ENCODE measurements around the gene OR8B12. TPM values are rescaled to one million over a fixed set of nuclear protein-coding genes. Genes with fewer than 3 reads are reported as not detected.

OR8B12 gene
- total and polyA plus RNA-seq, 2 of the 4 experiments (the other 2 are of a cell fraction), result not detected

- no peak overlapping the region for H3K14ac ChIP-seq (replicated peaks; ENCODE audit: low read depth, low read length)
- no peak overlapping the region for H3K23ac ChIP-seq (ENCODE audit: low read depth, low read length)
- H3K79me1 ChIP-seq (ENCODE audit: low read depth in 1 of 2, low read length in 2 of 2), result no peaks in the 10 kb centered on the region
- H3K18ac ChIP-seq (ENCODE audit: low read depth, low read length), result no peak overlapping the region
- H2BK15ac ChIP-seq (ENCODE audit: low read depth, low read length), result no peak overlapping the region
- dilution Hi-C loops (cut with HindIII; ENCODE audit: low sequenced_read_pairs, unreplicated experiment) (no loop called here), in situ Hi-C loops (cut with MboI; ENCODE audit: low sequenced_read_pairs) (no loop called here), intact Hi-C loops (cut with micrococcal nuclease) (no loop called here)
- no peak overlapping the region for H3K4me3 ChIP-seq (ENCODE audit: insufficient read depth, low read depth, low read length)
- no peak for ATAC-seq (ENCODE audit: low read depth)
- no peak overlapping the region for H2AK9ac ChIP-seq (replicated peaks; ENCODE audit: low read depth, low read length, poor library complexity)
- WGBS, 2 experiments (ENCODE audit: extremely low coverage in 2 of 2, insufficient read length in 1 of 2), result 17% methylated on average over 1 of the region's 6 CpGs; no CpG with 5 or more reads in 1 of the 2 experiments
- H3K9ac ChIP-seq (ENCODE audit: low read depth, low read length), result no peak overlapping the region
- no peak overlapping the region for H4K8ac ChIP-seq (ENCODE audit: low read depth in 2 of 2, low read length in 2 of 2)
- H2BK20ac ChIP-seq (ENCODE audit: low read depth, low read length), result no peak overlapping the region
- H4K91ac ChIP-seq (ENCODE audit: insufficient read depth, low read depth, low read length), result no peak overlapping the region
- ChIA-PET POLR2A (ENCODE audit: unreplicated experiment) (no interaction called here), CTCF (no interaction called here)
- no peaks in the 10 kb centered on the region for H4K20me1 ChIP-seq (ENCODE audit: insufficient read depth, low read length)
- no peaks in the 10 kb centered on the region for H3K4me1 ChIP-seq (ENCODE audit: control insufficient read depth, insufficient read depth, low read length)
- no peak overlapping the region for H3K27ac ChIP-seq (ENCODE audit: insufficient read depth, low read length)
- H3K27me3 ChIP-seq (ENCODE audit: control insufficient read depth, insufficient read depth, low read length), result no peaks in the 10 kb centered on the region
- no peak overlapping the region for H2BK120ac ChIP-seq (ENCODE audit: low read depth, low read length)
- no TSS peak for BruUV-seq (replicated peaks)
- no peaks in the 10 kb centered on the region for H3K36me3 ChIP-seq (ENCODE audit: control insufficient read depth, insufficient read depth, low read length)
- H2AK5ac ChIP-seq (ENCODE audit: low read depth, low read length), result no peak overlapping the region
- H3K4ac ChIP-seq (ENCODE audit: low read depth, low read length), result no peak overlapping the region
- no peaks in the 10 kb centered on the region for H3K9me3 ChIP-seq (ENCODE audit: control insufficient read depth, insufficient read depth, low read length)
- H4K5ac ChIP-seq (ENCODE audit: low read depth, low read length), result no peak overlapping the region
- no peak overlapping the region for H2BK5ac ChIP-seq (ENCODE audit: low read depth, low read length, poor library complexity, severe bottlenecking)
- H3K56ac ChIP-seq (ENCODE audit: extremely low read depth, insufficient read depth, low read length), result no peak overlapping the region
- DNase-seq, result peak; percentile 39
- no peak overlapping the region for H3K4me2 ChIP-seq (ENCODE audit: low read depth, low read length)
- TF ChIP-seq CEBPB (IDR thresholded peaks at IDR 0.05; ENCODE audit: low read depth, low read length) (peak; percentile 58; the same call in 1 of the 2 replicates), FOS (IDR thresholded peaks at IDR 0.05; ENCODE audit: low read depth, low read length) (no peak)
- H2AFZ ChIP-seq (replicated peaks; ENCODE audit: low read length, poor library complexity), result no peak overlapping the region
- no peaks in the 10 kb centered on the region for H3K9me1 ChIP-seq (ENCODE audit: insufficient read depth, low read length)
These were observed 6.9 kb downstream of the OR8B12 start for GRCh38 chr11:124536520-124536919.
